GM23338 (cell line): Measurements from ENCODE around the gene CUX1. TPM values are rescaled to one million over a fixed set of nuclear protein-coding genes. Genes with fewer than 3 reads are reported as not detected.

Experiments used
- ATAC-seq: fragments of 200-7000 bp; cut with Tn5 transposase; 3 replicates; pipeline ENCODE4 v1.9.1; 2020
- DNase-seq: peaks from one replicate; pipeline ENCODE4 v3.0.0-alpha.2; 2015; ENCODE audit warnings: low spot score
- H2AFZ ChIP-seq: fragments of 200-600 bp; sonication (generic); 2 replicates; pipeline ENCODE4 v1.8.0; 2016; ENCODE audit warnings: antibody characterized with exemption, mild to moderate bottlenecking, moderate library complexity
- H3F3A ChIP-seq: fragments of 200-600 bp; sonication (generic); replicated peaks from 2 replicates; pipeline ENCODE4 v1.8.0; 2017; ENCODE audit warnings: antibody characterized with exemption, mixed run types, low read depth
- H3K27ac ChIP-seq: fragments of 200-600 bp; sonication (generic); 2 replicates; pipeline ENCODE4 v1.6.1; 2016; ENCODE audit warnings: low read depth
- H3K27me3 ChIP-seq: fragments of 200-600 bp; sonication (generic); 2 replicates; pipeline ENCODE4 v1.8.0; 2016; ENCODE audit warnings: mild to moderate bottlenecking, mixed run types, moderate library complexity; ENCODE audit not compliant: insufficient read depth
- H3K36me3 ChIP-seq: fragments of 200-600 bp; sonication (generic); 2 replicates; pipeline ENCODE4 v1.8.0; 2016; ENCODE audit warnings: mild to moderate bottlenecking; ENCODE audit not compliant: insufficient read depth
- H3K4me1 ChIP-seq: fragments of 200-600 bp; sonication (generic); 2 replicates; pipeline ENCODE4 v1.8.0; 2016; ENCODE audit warnings: mild to moderate bottlenecking, moderate library complexity; ENCODE audit not compliant: insufficient read depth
- H3K4me2 ChIP-seq: fragments of 200-600 bp; sonication (generic); 2 replicates; pipeline ENCODE4 v1.7.1; 2017; ENCODE audit warnings: mixed run types
- H3K4me3 ChIP-seq: fragments of 200-600 bp; sonication (generic); 2 replicates; pipeline ENCODE4 v1.6.1; 2016; ENCODE audit warnings: mixed run types
- H3K79me2 ChIP-seq: fragments of 200-600 bp; sonication (generic); replicated peaks from 2 replicates; pipeline ENCODE4 v1.8.0; 2017; ENCODE audit warnings: mild to moderate bottlenecking; ENCODE audit not compliant: insufficient read depth
- H3K9me2 ChIP-seq: fragments of 200-600 bp; sonication (generic); 2 replicates; pipeline ENCODE4 v1.8.0; 2017; ENCODE audit not compliant: insufficient read depth
- H4K20me1 ChIP-seq: fragments of 200-600 bp; sonication (generic); replicated peaks from 2 replicates; pipeline ENCODE4 v1.8.0; 2017; ENCODE audit warnings: mild to moderate bottlenecking; ENCODE audit not compliant: insufficient read depth
- H3K27ac Mint-ChIP-seq: 2 replicates; pipeline ENCODE4 v1.8.0; 2020; ENCODE audit warnings: inconsistent platforms, mild to moderate bottlenecking, moderate library complexity, mixed read lengths
- H3K27me3 Mint-ChIP-seq: 3 replicates; pipeline ENCODE4 v1.8.0; 2022; ENCODE audit warnings: low read depth, mild to moderate bottlenecking, moderate library complexity, mixed read lengths, inconsistent platforms; ENCODE audit not compliant: insufficient read depth, poor library complexity
- H3K36me3 Mint-ChIP-seq: 3 replicates; pipeline ENCODE4 v1.8.0; 2021; ENCODE audit warnings: low read depth, mild to moderate bottlenecking, inconsistent platforms, moderate library complexity, mixed read lengths
- H3K4me1 Mint-ChIP-seq: 3 replicates; pipeline ENCODE4 v1.8.0; 2020; ENCODE audit warnings: mild to moderate bottlenecking, inconsistent platforms, mixed read lengths
- H3K4me3 Mint-ChIP-seq: 3 replicates; pipeline ENCODE4 v1.8.0; 2021; ENCODE audit warnings: moderate library complexity, mild to moderate bottlenecking, inconsistent platforms, mixed read lengths
- H3K9me3 Mint-ChIP-seq: 3 replicates; pipeline ENCODE4 v1.8.0; 2020; ENCODE audit warnings: moderate library complexity, mild to moderate bottlenecking, inconsistent platforms, mixed read lengths
- CREB1 ChIP-seq: fragments of 250-450 bp; sonication (Bioruptor Pico); IDR thresholded peaks from 2 replicates; pipeline ENCODE4 v1.5.0; 2020; ENCODE audit warnings: low read depth, mild to moderate bottlenecking, moderate library complexity
- STAT1 ChIP-seq: IDR thresholded peaks from one replicate; pipeline ENCODE4 v1.6.1; 2016; ENCODE audit warnings: antibody characterized with exemption; ENCODE audit not compliant: unreplicated experiment
- ZNF331 ChIP-seq: fragments of 250-450 bp; sonication (Bioruptor Pico); IDR thresholded peaks from 2 replicates; pipeline ENCODE4 v1.5.0; 2020; ENCODE audit warnings: low read depth, mild to moderate bottlenecking, moderate library complexity
- polyA plus RNA-seq: library from polyadenylated mRNA; unstranded; fragments of >200 nt; fragmentation: Nextera tagmentation; extraction: Ambion mirVana; gene quantifications from 2 replicates; pipeline ENCODE4 v1.2.1, GENCODE V29; 2016
- total RNA-seq: library from RNA; depleted of rRNA; stranded (reverse); fragments of >200 nt; shearing (Covaris generic); gene quantifications from 2 replicates; pipeline ENCODE4 v1.2.3, GENCODE V29; 2014
- TF ChIP-seq, protein P1 (sequence below): IDR thresholded peaks from 2 replicates; pipeline ENCODE4 v1.6.1; 2016; ENCODE audit warnings: antibody characterized with exemption
- TF ChIP-seq, protein P2 (sequence below): fragments of 250-450 bp; sonication (Bioruptor Pico); IDR thresholded peaks from 2 replicates; pipeline ENCODE4 v1.5.0; 2020; ENCODE audit warnings: mild to moderate bottlenecking, moderate library complexity
- TF ChIP-seq, protein P3 (sequence below), 2 experiments: fragments of 200-600 bp in 1 of 2; sonication (generic) in 1 of 2; conservative IDR thresholded peaks; 2 replicates each; pipeline versions ENCODE4 v1.5.1 to v1.6.1; 2016 to 2017; ENCODE audit warnings: antibody characterized with exemption in 2 of 2, low read depth in 2 of 2, mild to moderate bottlenecking in 2 of 2, moderate library complexity in 1 of 2

The CUX1 gene
- total and polyA plus RNA-seq, 2 experiments from 2014 or later = 49.9 to 64.0 TPM

DNA sequence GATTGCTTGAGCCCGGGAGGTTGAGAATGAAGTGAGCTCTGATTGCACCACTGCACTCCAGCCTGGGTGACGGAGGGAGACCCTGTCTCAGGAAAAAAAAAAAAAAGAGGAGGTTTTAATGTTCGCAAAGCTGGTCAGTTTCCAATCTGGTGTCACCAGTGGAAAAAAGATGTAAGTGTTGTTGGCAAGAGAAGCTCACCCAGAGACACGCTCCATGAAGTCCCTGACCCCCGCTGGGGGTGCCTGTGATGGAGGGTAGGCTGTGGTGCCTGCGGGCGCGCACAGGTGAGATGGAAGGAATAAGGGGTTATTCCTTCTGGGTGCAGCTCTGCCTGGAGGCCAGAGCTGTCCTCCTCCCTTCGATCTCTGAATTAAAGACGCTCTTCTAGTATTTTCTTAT, 122.7 kb downstream of the CUX1 start (continued):
- TF ChIP-seq, protein P1, sequence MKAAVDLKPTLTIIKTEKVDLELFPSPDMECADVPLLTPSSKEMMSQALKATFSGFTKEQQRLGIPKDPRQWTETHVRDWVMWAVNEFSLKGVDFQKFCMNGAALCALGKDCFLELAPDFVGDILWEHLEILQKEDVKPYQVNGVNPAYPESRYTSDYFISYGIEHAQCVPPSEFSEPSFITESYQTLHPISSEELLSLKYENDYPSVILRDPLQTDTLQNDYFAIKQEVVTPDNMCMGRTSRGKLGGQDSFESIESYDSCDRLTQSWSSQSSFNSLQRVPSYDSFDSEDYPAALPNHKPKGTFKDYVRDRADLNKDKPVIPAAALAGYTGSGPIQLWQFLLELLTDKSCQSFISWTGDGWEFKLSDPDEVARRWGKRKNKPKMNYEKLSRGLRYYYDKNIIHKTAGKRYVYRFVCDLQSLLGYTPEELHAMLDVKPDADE = no peak
- TF ChIP-seq, protein P2, sequence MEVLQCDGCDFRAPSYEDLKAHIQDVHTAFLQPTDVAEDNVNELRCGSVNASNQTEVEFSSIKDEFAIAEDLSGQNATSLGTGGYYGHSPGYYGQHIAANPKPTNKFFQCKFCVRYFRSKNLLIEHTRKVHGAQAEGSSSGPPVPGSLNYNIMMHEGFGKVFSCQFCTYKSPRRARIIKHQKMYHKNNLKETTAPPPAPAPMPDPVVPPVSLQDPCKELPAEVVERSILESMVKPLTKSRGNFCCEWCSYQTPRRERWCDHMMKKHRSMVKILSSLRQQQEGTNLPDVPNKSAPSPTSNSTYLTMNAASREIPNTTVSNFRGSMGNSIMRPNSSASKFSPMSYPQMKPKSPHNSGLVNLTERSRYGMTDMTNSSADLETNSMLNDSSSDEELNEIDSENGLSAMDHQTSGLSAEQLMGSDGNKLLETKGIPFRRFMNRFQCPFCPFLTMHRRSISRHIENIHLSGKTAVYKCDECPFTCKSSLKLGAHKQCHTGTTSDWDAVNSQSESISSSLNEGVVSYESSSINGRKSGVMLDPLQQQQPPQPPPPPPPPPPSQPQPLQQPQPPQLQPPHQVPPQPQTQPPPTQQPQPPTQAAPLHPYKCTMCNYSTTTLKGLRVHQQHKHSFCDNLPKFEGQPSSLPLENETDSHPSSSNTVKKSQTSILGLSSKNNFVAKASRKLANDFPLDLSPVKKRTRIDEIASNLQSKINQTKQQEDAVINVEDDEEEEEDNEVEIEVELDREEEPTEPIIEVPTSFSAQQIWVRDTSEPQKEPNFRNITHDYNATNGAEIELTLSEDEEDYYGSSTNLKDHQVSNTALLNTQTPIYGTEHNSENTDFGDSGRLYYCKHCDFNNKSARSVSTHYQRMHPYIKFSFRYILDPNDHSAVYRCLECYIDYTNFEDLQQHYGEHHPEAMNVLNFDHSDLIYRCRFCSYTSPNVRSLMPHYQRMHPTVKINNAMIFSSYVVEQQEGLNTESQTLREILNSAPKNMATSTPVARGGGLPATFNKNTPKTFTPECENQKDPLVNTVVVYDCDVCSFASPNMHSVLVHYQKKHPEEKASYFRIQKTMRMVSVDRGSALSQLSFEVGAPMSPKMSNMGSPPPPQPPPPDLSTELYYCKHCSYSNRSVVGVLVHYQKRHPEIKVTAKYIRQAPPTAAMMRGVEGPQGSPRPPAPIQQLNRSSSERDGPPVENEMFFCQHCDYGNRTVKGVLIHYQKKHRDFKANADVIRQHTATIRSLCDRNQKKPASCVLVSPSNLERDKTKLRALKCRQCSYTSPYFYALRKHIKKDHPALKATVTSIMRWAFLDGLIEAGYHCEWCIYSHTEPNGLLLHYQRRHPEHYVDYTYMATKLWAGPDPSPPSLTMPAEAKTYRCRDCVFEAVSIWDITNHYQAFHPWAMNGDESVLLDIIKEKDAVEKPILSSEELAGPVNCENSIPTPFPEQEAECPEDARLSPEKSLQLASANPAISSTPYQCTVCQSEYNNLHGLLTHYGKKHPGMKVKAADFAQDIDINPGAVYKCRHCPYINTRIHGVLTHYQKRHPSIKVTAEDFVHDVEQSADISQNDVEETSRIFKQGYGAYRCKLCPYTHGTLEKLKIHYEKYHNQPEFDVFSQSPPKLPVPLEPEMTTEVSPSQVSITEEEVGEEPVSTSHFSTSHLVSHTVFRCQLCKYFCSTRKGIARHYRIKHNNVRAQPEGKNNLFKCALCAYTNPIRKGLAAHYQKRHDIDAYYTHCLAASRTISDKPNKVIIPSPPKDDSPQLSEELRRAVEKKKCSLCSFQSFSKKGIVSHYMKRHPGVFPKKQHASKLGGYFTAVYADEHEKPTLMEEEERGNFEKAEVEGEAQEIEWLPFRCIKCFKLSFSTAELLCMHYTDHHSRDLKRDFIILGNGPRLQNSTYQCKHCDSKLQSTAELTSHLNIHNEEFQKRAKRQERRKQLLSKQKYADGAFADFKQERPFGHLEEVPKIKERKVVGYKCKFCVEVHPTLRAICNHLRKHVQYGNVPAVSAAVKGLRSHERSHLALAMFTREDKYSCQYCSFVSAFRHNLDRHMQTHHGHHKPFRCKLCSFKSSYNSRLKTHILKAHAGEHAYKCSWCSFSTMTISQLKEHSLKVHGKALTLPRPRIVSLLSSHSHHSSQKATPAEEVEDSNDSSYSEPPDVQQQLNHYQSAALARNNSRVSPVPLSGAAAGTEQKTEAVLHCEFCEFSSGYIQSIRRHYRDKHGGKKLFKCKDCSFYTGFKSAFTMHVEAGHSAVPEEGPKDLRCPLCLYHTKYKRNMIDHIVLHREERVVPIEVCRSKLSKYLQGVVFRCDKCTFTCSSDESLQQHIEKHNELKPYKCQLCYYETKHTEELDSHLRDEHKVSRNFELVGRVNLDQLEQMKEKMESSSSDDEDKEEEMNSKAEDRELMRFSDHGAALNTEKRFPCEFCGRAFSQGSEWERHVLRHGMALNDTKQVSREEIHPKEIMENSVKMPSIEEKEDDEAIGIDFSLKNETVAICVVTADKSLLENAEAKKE (CRISPR knock-in tag) = no peak
- TF ChIP-seq ZNF331 (CRISPR knock-in tag) = no peak
- no peak for TF ChIP-seq CREB1 (CRISPR knock-in tag)

DNA sequence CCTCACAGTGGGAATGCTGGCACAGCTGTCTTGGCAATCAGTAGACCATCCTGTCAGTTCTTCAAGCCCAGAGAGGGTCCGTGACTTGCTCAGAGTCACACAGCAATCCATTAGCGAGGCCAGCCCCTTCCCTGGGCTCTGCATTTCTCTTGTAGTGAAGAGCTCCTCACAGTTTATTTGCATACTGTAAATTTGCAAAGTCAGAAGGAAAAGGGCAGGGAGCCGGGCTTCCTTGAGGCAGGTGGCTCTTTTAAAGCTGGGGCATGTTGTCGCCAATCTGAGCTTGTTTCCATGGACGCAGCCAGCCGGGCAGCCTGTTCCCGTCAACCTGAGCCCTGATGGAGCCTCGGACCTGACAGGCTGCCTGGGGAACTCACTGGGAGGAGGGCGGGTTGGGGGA, 123.4 kb downstream of the CUX1 start:
- Histone ChIP-seq H3K9me2 (no peaks in the 10 kb centered on the region), H2AFZ (no peak overlapping the region), H3K4me1 (peaks cover 55% of the 10 kb centered on the region), H3K27ac (peak overlapping the region; percentile 91), H3K4me3 (0 out of 2 replicates have a peak overlapping the region, but pooled peaks have one; percentile 10), H3K27me3 (no peaks in the 10 kb centered on the region), H3K36me3 (no peaks in the 10 kb centered on the region), H3K4me2 (peak overlapping the region; percentile 53), H3K79me2 (peaks cover 80% of the 10 kb centered on the region), H4K20me1 (no peaks in the 10 kb centered on the region), H3F3A (no peaks in the 10 kb centered on the region; the same call in 1 of the 2 replicates)
- Mint-ChIP-seq H3K27me3 (peaks cover 20% of the 10 kb centered on the region), H3K36me3 (peaks cover 16% of the 10 kb centered on the region), H3K9me3 (peaks cover 5% of the 10 kb centered on the region; the same call in 1 of the 3 replicates), H3K27ac (peak overlapping the region; percentile 86), H3K4me3 (0 out of 3 replicates have a peak overlapping the region, but pooled peaks have one; percentile 13), H3K4me1 (peaks cover 68% of the 10 kb centered on the region)
- peak; percentile 91 for DNase-seq
- peak; percentile 39 for ATAC-seq
- TF ChIP-seq, protein P3, sequence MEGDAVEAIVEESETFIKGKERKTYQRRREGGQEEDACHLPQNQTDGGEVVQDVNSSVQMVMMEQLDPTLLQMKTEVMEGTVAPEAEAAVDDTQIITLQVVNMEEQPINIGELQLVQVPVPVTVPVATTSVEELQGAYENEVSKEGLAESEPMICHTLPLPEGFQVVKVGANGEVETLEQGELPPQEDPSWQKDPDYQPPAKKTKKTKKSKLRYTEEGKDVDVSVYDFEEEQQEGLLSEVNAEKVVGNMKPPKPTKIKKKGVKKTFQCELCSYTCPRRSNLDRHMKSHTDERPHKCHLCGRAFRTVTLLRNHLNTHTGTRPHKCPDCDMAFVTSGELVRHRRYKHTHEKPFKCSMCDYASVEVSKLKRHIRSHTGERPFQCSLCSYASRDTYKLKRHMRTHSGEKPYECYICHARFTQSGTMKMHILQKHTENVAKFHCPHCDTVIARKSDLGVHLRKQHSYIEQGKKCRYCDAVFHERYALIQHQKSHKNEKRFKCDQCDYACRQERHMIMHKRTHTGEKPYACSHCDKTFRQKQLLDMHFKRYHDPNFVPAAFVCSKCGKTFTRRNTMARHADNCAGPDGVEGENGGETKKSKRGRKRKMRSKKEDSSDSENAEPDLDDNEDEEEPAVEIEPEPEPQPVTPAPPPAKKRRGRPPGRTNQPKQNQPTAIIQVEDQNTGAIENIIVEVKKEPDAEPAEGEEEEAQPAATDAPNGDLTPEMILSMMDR (conservative IDR thresholded peaks at IDR 0.05; ENCODE audit: low read depth in 2 of 2) = no peak
- TF ChIP-seq STAT1 = no peak
- TF ChIP-seq, protein P1 = no peak
